Measurements from ENCODE around the gene TIE1.
A peak's percentile ranks its signal among the peaks of the same experiment; 100 is the strongest.

Gene TIE1

GRCh38 chr1:43266881-43267280 lies 33.9 kb upstream of the TIE1 start:
- Histone ChIP-seq H3K27me3 (replicated peaks; ENCODE audit: control insufficient read depth, insufficient read depth, low read length, poor library complexity, severe bottlenecking) (no peaks in the 10 kb centered on the region), H3K36me3 (ENCODE audit: control insufficient read depth, insufficient read depth, low read length) (no peaks in the 10 kb centered on the region), H3K4me1 (ENCODE audit: control insufficient read depth, insufficient read depth, low read length, poor library complexity, severe bottlenecking) (no peaks in the 10 kb centered on the region), H3K9me3 (ENCODE audit: control insufficient read depth, low read length) (no peaks in the 10 kb centered on the region), H3K4me3 (ENCODE audit: insufficient read depth, low read depth, low read length, poor library complexity, severe bottlenecking) (no peak overlapping the region), H3K27ac (ENCODE audit: insufficient read depth, low read length, poor library complexity, severe bottlenecking) (no peak overlapping the region)
- DNase-seq = no peak

- Histone ChIP-seq H3K36me3 (ENCODE audit: control insufficient read depth, insufficient read depth, low read length) (no peaks in the 10 kb centered on the region), H3K9me3 (ENCODE audit: control insufficient read depth, low read length) (no peaks in the 10 kb centered on the region), H3K4me1 (ENCODE audit: control insufficient read depth, insufficient read depth, low read length, poor library complexity, severe bottlenecking) (no peaks in the 10 kb centered on the region), H3K27me3 (replicated peaks; ENCODE audit: control insufficient read depth, insufficient read depth, low read length, poor library complexity, severe bottlenecking) (no peaks in the 10 kb centered on the region), H3K27ac (ENCODE audit: insufficient read depth, low read length, poor library complexity, severe bottlenecking) (no peak overlapping the region), H3K4me3 (ENCODE audit: insufficient read depth, low read depth, low read length, poor library complexity, severe bottlenecking) (no peak overlapping the region)
- DNase-seq = no peak
Observed at GRCh38 chr1:43267291-43267805, 33.4 kb upstream of the TIE1 start.

DNA sequence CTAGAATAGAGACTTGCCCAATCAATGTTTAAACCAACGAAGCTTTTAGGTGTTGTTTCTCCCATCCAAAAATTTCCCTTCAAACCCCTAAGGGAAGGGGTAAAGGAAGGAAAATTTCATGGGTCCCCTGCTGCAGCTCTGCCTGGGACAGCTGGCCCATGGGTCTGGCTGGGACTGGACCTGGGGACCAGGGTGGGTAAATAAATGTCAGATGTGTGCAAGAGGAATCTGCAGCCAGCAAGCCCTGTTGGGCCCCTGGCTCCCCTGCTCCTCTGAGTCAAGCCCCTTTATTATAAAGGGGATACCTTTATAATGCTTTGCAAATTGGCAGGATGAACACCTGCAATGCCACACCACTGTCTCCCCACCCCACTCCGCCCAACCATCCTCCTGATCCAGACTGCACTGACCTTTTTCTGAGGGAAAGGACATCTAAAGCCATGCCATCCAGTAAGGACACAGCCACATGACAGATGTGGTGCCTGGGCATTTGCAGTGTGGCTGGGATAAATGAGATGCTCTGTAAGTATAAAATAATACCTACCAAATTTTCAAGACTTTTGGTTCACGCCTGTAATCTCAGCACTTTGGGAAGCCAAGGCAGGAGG lies 32.9 kb upstream of the TIE1 start:
- no peak for DNase-seq
- no peak overlapping the region for H3K4me3 ChIP-seq (ENCODE audit: insufficient read depth, low read depth, low read length, poor library complexity, severe bottlenecking)
- H3K36me3 ChIP-seq (ENCODE audit: control insufficient read depth, insufficient read depth, low read length) = no peaks in the 10 kb centered on the region
- H3K27me3 ChIP-seq (replicated peaks; ENCODE audit: control insufficient read depth, insufficient read depth, low read length, poor library complexity, severe bottlenecking) = no peaks in the 10 kb centered on the region
- no peaks in the 10 kb centered on the region for H3K9me3 ChIP-seq (ENCODE audit: control insufficient read depth, low read length)
- no peaks in the 10 kb centered on the region for H3K4me1 ChIP-seq (ENCODE audit: control insufficient read depth, insufficient read depth, low read length, poor library complexity, severe bottlenecking)
- H3K27ac ChIP-seq (ENCODE audit: insufficient read depth, low read length, poor library complexity, severe bottlenecking) = no peak overlapping the region

- H3K4me1 ChIP-seq (ENCODE audit: control insufficient read depth, insufficient read depth, low read length, poor library complexity, severe bottlenecking) = peaks cover 8% of the 10 kb centered on the region
- H3K9me3 ChIP-seq (ENCODE audit: control insufficient read depth, low read length) = no peaks in the 10 kb centered on the region
- H3K4me3 ChIP-seq (ENCODE audit: insufficient read depth, low read depth, low read length, poor library complexity, severe bottlenecking) = peak within 1 kb of the TSS; percentile 5
- no peak within 1 kb of the TSS for H3K27ac ChIP-seq (ENCODE audit: insufficient read depth, low read length, poor library complexity, severe bottlenecking)
- no peak for DNase-seq
- H3K27me3 ChIP-seq (replicated peaks; ENCODE audit: control insufficient read depth, insufficient read depth, low read length, poor library complexity, severe bottlenecking) = no peaks in the 10 kb centered on the region
- H3K36me3 ChIP-seq (ENCODE audit: control insufficient read depth, insufficient read depth, low read length) = no peaks in the 10 kb centered on the region
Observed at GRCh38 chr1:43269627-43270375, 31.0 kb upstream of the TIE1 start, which contains the start of gene TMEM125. Gene TMEM125 (plus strand): TSS chr1:43269983. CDS start chr1:43272723, 2,740 bp downstream.

DNA sequence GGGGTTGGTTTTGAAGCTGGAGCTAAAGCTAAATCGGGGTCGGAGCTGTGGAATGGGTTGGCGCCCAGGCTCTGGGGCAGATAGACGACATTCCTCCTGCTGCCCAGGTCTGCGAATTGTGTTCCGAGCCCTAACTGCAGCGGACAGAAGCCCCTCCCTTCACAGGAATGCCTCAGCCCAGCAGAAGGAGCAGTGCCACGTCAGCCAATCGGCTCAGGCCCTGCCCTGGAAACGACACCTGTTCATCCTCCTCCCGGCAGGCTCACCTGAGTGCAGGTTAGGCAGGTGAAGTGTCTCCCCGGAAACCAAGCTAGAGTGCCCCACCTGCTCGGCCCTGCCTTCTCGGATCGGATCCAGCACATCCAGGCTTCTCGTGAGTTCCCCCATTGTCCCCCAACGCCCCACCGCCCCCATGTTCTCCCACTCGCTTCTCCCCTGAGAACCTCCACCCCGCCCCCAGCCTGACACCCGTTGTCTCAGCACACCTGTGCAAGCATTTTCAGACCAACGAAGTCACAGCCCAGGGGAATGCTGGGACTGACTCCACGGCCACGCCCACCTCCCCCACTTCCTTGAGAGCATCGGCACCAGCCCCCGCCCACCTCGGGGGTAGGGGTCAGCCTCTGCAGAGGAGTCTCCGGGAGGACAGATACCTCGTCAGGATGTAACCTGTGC lies 30.2 kb upstream of the TIE1 start:
- Histone ChIP-seq H3K4me3 (ENCODE audit: insufficient read depth, low read depth, low read length, poor library complexity, severe bottlenecking) (peak overlapping the region; percentile 5), H3K9me3 (ENCODE audit: control insufficient read depth, low read length) (no peaks in the 10 kb centered on the region), H3K4me1 (ENCODE audit: control insufficient read depth, insufficient read depth, low read length, poor library complexity, severe bottlenecking) (peaks cover 8% of the 10 kb centered on the region), H3K27me3 (replicated peaks; ENCODE audit: control insufficient read depth, insufficient read depth, low read length, poor library complexity, severe bottlenecking) (no peaks in the 10 kb centered on the region), H3K27ac (ENCODE audit: insufficient read depth, low read length, poor library complexity, severe bottlenecking) (no peak overlapping the region), H3K36me3 (ENCODE audit: control insufficient read depth, insufficient read depth, low read length) (no peaks in the 10 kb centered on the region)
- DNase-seq = no peak

- Histone ChIP-seq H3K4me3 (ENCODE audit: insufficient read depth, low read depth, low read length, poor library complexity, severe bottlenecking) (no peak overlapping the region), H3K36me3 (ENCODE audit: control insufficient read depth, insufficient read depth, low read length) (no peaks in the 10 kb centered on the region), H3K27me3 (replicated peaks; ENCODE audit: control insufficient read depth, insufficient read depth, low read length, poor library complexity, severe bottlenecking) (no peaks in the 10 kb centered on the region), H3K4me1 (ENCODE audit: control insufficient read depth, insufficient read depth, low read length, poor library complexity, severe bottlenecking) (peaks cover 8% of the 10 kb centered on the region), H3K27ac (ENCODE audit: insufficient read depth, low read length, poor library complexity, severe bottlenecking) (no peak overlapping the region), H3K9me3 (ENCODE audit: control insufficient read depth, low read length) (no peaks in the 10 kb centered on the region)
- no peak for DNase-seq
Observed at GRCh38 chr1:43271186-43272118, 29.3 kb upstream of the TIE1 start.

GRCh38 chr1:43272161-43272560 lies 28.6 kb upstream of the TIE1 start:
- peaks cover 8% of the 10 kb centered on the region for H3K4me1 ChIP-seq (ENCODE audit: control insufficient read depth, insufficient read depth, low read length, poor library complexity, severe bottlenecking)
- H3K36me3 ChIP-seq (ENCODE audit: control insufficient read depth, insufficient read depth, low read length) = no peaks in the 10 kb centered on the region
- no peaks in the 10 kb centered on the region for H3K27me3 ChIP-seq (replicated peaks; ENCODE audit: control insufficient read depth, insufficient read depth, low read length, poor library complexity, severe bottlenecking)
- H3K4me3 ChIP-seq (ENCODE audit: insufficient read depth, low read depth, low read length, poor library complexity, severe bottlenecking) = no peak overlapping the region
- no peak for DNase-seq
- H3K9me3 ChIP-seq (ENCODE audit: control insufficient read depth, low read length) = no peaks in the 10 kb centered on the region
- H3K27ac ChIP-seq (ENCODE audit: insufficient read depth, low read length, poor library complexity, severe bottlenecking) = no peak overlapping the region

- H3K4me1 ChIP-seq (ENCODE audit: control insufficient read depth, insufficient read depth, low read length, poor library complexity, severe bottlenecking) = peaks cover 8% of the 10 kb centered on the region
- no peaks in the 10 kb centered on the region for H3K36me3 ChIP-seq (ENCODE audit: control insufficient read depth, insufficient read depth, low read length)
- H3K9me3 ChIP-seq (ENCODE audit: control insufficient read depth, low read length) = no peaks in the 10 kb centered on the region
- no peaks in the 10 kb centered on the region for H3K27me3 ChIP-seq (replicated peaks; ENCODE audit: control insufficient read depth, insufficient read depth, low read length, poor library complexity, severe bottlenecking)
- H3K4me3 ChIP-seq (ENCODE audit: insufficient read depth, low read depth, low read length, poor library complexity, severe bottlenecking) = no peak overlapping the region
- no peak for DNase-seq
- H3K27ac ChIP-seq (ENCODE audit: insufficient read depth, low read length, poor library complexity, severe bottlenecking) = no peak overlapping the region
Observed at GRCh38 chr1:43272576-43273571, 27.9 kb upstream of the TIE1 start.

- Histone ChIP-seq H3K27me3 (replicated peaks; ENCODE audit: control insufficient read depth, insufficient read depth, low read length, poor library complexity, severe bottlenecking) (no peaks in the 10 kb centered on the region), H3K27ac (ENCODE audit: insufficient read depth, low read length, poor library complexity, severe bottlenecking) (no peak overlapping the region), H3K4me1 (ENCODE audit: control insufficient read depth, insufficient read depth, low read length, poor library complexity, severe bottlenecking) (peaks cover 8% of the 10 kb centered on the region), H3K9me3 (ENCODE audit: control insufficient read depth, low read length) (no peaks in the 10 kb centered on the region), H3K4me3 (ENCODE audit: insufficient read depth, low read depth, low read length, poor library complexity, severe bottlenecking) (no peak overlapping the region), H3K36me3 (ENCODE audit: control insufficient read depth, insufficient read depth, low read length) (no peaks in the 10 kb centered on the region)
- no peak for DNase-seq
Observed at GRCh38 chr1:43273708-43274107, 27.1 kb upstream of the TIE1 start.
